Memory B cell (primary cell): ENCODE measurements around the gene UGP2.
A peak's percentile ranks its signal among the peaks of the same experiment; 100 is the strongest.
"Not testable (repeated sequence)": the region's sequence is repeated elsewhere in the genome, so short reads cannot be mapped to it uniquely, and the experiment has no call there.

Experiments
- ATAC-seq: fragments of 150-1000 bp; cut with Tn5 transposase; 2 replicates; pipeline ENCODE4 v1.10.0; 2021; ENCODE audit warnings: low read depth, mild to moderate bottlenecking, moderate library complexity
- DNase-seq, 2 donors: peaks; one replicate each; pipeline ENCODE4 v3.0.0; 2022; ENCODE audit warnings: low spot score in 2 of 2
- H3K27ac Mint-ChIP-seq: one replicate; pipeline ENCODE4 v1.8.0; 2022; ENCODE audit warnings: mild to moderate bottlenecking, moderate library complexity, mixed read lengths
- H3K27me3 Mint-ChIP-seq: one replicate; pipeline ENCODE4 v1.8.0; 2022; ENCODE audit warnings: mixed read lengths
- H3K36me3 Mint-ChIP-seq: one replicate; pipeline ENCODE4 v1.8.0; 2022; ENCODE audit warnings: mild to moderate bottlenecking, mixed read lengths
- H3K4me1 Mint-ChIP-seq: one replicate; pipeline ENCODE4 v1.8.0; 2022; ENCODE audit warnings: mixed read lengths
- H3K4me3 Mint-ChIP-seq: one replicate; pipeline ENCODE4 v1.8.0; 2022; ENCODE audit warnings: mild to moderate bottlenecking, moderate library complexity, mixed read lengths
- H3K9me3 Mint-ChIP-seq: one replicate; pipeline ENCODE4 v1.8.0; 2022; ENCODE audit warnings: mixed read lengths

Gene UGP2

DNA sequence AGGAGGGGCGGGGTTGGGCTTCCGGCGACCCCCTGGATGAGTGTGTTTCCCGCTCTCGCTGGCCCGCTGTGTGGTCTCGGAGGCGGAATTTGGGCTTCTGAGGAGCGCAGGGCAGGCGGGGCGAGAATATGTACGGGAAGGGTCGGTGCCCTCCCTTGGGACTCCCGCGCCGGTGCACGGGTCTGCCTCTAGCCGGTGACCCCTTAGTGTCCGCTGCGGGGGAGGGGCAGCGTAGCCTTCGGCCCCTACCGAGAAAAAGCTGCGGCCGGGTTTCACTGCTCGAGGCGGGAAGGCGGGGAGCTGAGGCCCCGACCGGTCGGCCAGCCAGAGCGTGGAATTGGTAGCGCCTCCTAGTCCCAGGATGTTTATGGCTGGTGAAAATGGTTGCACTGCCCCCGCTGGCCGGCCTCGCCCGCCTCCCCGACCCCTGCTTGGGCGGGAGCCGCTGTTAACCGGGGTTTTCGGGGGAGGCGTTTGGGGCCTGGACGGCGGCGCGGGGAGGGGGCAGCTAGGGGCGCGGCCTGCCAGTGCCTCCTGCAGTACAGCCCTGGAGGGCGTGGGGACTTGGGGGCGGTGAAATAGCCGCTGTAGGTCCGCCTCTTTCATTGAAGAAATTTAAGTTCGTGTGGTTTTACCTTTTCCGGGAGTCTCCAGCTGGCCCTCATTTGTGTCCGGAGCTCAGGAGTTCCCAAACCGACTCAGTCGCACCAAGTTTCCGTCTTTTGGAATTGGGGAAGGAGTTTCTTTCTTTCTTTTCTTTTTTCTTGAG, at the start of gene UGP2:
TSS of gene UGP2 (plus strand) at position 643 of the 769 bp plus-strand sequence. CDS start 290 bp downstream, outside the sequence.
- peaks cover 29% of the 10 kb centered on the region for H3K4me1 Mint-ChIP-seq

DNA sequence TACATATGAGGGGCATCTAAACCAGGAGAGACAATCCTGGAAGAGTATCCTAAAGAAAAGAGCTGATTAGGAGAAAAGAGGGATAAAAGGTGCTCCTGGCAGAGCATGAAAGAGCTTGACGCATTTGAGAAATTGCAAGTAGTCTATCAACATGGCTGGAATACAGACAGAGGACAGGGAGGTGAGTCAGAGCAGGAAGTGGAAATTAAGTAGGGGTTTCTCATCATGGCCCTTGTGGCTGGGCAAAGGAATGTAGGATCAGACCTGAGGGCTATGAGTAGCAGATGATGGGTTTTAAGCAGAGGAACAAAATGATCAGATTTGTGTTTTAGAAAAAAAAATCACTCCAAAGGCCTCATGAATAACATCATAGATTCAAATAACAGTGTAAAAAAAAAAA, 49.2 kb upstream of the UGP2 start:
- Mint-ChIP-seq H3K9me3 (no peaks in the 10 kb centered on the region), H3K27ac (no peak overlapping the region), H3K27me3 (peaks cover 3% of the 10 kb centered on the region), H3K4me3 (no peak overlapping the region), H3K4me1 (no peaks in the 10 kb centered on the region), H3K36me3 (no peaks in the 10 kb centered on the region)
- DNase-seq (no peak), ATAC-seq (no peak)

More for the DNA sequence above, at the start of gene UGP2:
- H3K36me3 Mint-ChIP-seq: peaks cover 3% of the 10 kb centered on the region
- ATAC-seq: peak; percentile 58
- H3K27me3 Mint-ChIP-seq: no peaks in the 10 kb centered on the region
- peak within 1 kb of the TSS; percentile 96 for H3K27ac Mint-ChIP-seq
- no peaks in the 10 kb centered on the region for H3K9me3 Mint-ChIP-seq
- H3K4me3 Mint-ChIP-seq: peak within 1 kb of the TSS; percentile 95
- DNase-seq: peak; percentile 69 to 74

DNA sequence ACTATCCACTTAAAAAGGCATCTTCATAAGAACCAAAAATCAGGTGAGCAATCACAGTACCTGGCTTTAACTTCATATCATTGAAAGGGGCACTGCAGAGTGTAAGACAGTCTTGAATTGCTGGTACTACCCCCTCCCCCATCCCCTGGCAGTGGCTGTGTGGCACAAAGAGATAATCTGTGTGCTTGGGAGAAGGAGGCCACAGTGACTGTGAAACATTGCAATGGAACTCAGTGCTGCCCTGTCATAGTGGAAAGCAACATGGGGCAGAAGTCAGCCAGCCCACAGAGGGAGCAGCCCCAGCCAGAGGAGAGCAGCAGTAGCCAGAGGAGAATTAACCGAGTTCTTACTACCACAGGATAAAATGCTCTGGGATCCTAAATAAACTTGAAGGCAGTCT, 45.3 kb upstream of the UGP2 start:
- ATAC-seq (no peak), DNase-seq (no peak)
- Mint-ChIP-seq H3K4me3 (no peak overlapping the region), H3K4me1 (no peaks in the 10 kb centered on the region), H3K27ac (no peak overlapping the region), H3K9me3 (no peaks in the 10 kb centered on the region), H3K27me3 (peaks cover 4% of the 10 kb centered on the region), H3K36me3 (no peaks in the 10 kb centered on the region)

DNA sequence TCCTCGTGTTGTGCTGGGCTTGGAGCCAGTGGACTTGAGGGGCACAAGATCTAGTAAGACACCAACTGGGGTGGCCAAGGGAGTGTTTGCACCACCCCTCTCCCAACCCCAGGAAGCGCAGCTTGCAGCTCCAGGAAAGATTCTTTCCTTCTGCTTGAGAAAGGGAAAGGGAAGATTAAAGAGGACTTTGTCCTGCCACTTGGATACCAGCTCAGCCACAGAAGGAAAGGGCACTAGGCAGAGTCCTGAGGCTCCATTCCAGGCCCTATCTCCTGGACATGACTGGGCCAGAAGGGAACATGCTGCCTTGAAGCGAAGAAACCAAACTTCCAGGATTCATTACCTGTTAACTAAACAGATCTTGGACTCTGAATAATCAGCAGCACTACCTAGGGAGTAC, 44.9 kb upstream of the UGP2 start:
- ATAC-seq (no peak), DNase-seq (no peak)
- Mint-ChIP-seq H3K27ac (no peak overlapping the region), H3K36me3 (no peaks in the 10 kb centered on the region), H3K4me1 (no peaks in the 10 kb centered on the region), H3K9me3 (no peaks in the 10 kb centered on the region), H3K4me3 (no peak overlapping the region), H3K27me3 (peaks cover 4% of the 10 kb centered on the region)

DNA sequence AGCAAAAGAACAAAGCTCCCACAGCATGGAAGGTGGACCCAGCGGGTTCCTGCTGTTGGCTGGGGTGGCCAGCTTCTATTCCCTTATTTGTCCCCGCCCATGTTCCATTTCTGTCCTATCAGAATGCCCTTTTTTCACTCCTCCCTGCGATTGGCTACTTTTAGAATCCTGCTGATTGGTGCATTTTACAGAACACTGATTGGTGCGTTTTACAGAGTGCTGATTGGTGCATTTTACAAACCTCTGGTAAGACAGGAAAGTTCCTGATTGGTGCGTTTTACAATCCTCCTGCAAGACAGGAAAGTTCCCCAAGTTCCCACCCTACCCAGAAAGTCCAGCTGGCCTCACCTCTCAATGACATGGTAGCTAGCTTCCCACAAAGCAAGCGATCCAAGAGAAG, 40.2 kb upstream of the UGP2 start:
- H3K27ac Mint-ChIP-seq: no peak overlapping the region
- H3K27me3 Mint-ChIP-seq: peaks cover 4% of the 10 kb centered on the region
- DNase-seq (no peak), ATAC-seq (no peak)
- H3K36me3 Mint-ChIP-seq: no peaks in the 10 kb centered on the region
- H3K4me1 Mint-ChIP-seq: no peaks in the 10 kb centered on the region
- no peaks in the 10 kb centered on the region for H3K9me3 Mint-ChIP-seq
- H3K4me3 Mint-ChIP-seq: no peak overlapping the region

DNA sequence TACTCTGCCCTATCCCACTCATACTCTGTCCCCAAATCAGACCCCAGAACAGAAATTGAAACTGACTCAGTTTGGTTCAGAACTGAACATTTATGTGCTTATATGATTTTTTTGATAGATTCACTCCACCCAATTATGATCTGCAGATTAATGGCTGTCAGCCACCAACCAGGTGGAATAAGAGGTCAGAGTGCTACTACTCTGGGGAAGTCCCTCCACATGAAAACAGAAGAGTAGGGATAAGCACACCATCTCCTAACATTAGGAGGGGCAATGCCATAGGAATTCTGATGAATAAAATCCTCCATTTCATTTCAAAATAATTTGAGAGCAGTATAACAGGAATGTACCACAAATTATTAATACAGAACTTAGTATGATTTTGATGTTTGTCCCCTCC, 36.3 kb upstream of the UGP2 start:
- Mint-ChIP-seq H3K4me1 (no peaks in the 10 kb centered on the region), H3K4me3 (no peak overlapping the region), H3K27ac (no peak overlapping the region), H3K27me3 (peaks cover 4% of the 10 kb centered on the region), H3K36me3 (no peaks in the 10 kb centered on the region), H3K9me3 (no peaks in the 10 kb centered on the region)
- DNase-seq: no peak
- no peak for ATAC-seq

DNA sequence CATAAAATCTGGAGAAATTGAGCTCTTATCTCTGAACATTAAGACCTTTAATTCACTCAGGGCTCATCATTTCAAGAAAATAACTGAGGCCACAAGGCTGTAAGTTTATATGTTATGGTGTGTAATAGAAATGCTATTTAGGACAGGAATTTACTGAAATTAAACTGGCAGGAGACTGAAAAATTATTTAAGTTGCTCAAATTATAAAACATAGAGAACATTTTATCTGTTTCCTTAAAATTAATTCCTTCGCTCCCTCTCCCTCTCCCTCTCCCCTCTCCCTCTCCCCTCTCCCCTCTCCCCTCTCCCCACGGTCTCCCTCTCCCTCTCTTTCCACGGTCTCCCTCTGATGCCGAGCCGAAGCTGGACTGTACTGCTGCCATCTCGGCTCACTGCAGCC, 33.7 kb upstream of the UGP2 start:
- H3K4me1 Mint-ChIP-seq, H3K9me3 Mint-ChIP-seq, DNase-seq, H3K4me3 Mint-ChIP-seq, ATAC-seq, H3K27ac Mint-ChIP-seq, H3K36me3 Mint-ChIP-seq, H3K27me3 Mint-ChIP-seq: not testable (repeated sequence)

DNA sequence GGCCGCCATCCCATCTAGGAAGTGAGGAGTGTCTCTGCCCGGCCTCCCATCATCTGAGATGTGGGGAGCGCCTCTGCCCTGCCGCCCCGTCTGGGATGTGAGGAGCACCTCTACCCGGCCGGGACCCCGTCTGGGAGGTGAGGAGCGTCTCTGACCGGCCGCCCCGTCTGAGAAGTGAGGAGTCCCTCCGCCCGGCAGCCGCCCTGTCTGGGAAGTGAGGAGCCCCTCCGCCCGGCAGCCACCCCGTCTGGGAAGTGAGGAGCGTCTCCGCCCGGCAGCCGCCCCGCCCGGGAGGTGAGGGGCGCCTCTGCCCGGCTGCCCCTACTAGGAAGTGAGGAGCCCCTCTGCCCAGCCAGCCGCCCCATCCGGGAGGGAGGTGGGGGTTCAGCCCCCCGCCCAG, 32.8 kb upstream of the UGP2 start:
- not testable (repeated sequence) for H3K4me1 Mint-ChIP-seq, ATAC-seq, H3K4me3 Mint-ChIP-seq, H3K27me3 Mint-ChIP-seq, DNase-seq, H3K36me3 Mint-ChIP-seq, H3K9me3 Mint-ChIP-seq, H3K27ac Mint-ChIP-seq

DNA sequence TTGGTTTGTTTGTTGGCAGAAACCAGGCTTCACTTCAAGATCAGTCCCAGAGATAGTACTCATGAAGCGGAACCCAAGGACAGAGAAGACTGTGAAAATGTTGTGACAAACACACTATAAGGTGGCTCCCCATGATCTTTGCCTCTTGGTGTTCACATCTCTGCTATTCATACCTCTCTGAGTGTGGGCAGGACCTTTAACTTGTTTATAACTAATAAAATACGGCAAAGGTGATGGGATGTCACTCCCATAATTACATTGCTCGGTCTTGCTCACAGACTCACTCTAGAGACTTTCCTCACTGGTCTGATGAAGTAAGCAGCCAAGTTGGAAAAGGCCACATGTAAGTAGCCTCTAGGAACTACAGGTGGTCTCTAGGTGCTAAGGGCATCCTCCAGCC, 30.6 kb upstream of the UGP2 start:
- Mint-ChIP-seq H3K4me3 (no peak overlapping the region), H3K4me1 (no peaks in the 10 kb centered on the region), H3K9me3 (no peaks in the 10 kb centered on the region), H3K27me3 (no peaks in the 10 kb centered on the region), H3K36me3 (no peaks in the 10 kb centered on the region), H3K27ac (no peak overlapping the region)
- ATAC-seq (no peak), DNase-seq (no peak)

DNA sequence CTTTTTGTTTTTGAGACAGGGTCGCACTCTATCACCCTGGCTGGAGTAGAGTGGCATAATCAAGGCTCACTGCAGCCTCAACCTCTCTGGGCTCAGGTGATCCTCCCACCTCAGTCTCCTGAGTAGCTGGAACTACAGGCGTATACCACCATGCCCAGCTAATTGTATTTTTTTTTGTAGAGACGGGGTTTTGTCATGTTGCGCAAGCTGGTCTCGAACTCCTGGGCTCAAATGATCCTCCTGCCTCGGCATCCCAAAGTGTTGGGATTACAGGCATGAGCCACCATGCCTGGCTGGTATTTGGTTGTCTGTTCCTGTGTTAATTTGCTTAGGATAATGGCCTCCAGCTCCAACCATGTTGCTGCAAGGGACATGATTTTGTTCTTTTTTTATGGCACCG, 29.8 kb upstream of the UGP2 start:
- DNase-seq, H3K4me1 Mint-ChIP-seq, H3K9me3 Mint-ChIP-seq, H3K27me3 Mint-ChIP-seq, H3K4me3 Mint-ChIP-seq, ATAC-seq, H3K27ac Mint-ChIP-seq, H3K36me3 Mint-ChIP-seq: not testable (repeated sequence)

DNA sequence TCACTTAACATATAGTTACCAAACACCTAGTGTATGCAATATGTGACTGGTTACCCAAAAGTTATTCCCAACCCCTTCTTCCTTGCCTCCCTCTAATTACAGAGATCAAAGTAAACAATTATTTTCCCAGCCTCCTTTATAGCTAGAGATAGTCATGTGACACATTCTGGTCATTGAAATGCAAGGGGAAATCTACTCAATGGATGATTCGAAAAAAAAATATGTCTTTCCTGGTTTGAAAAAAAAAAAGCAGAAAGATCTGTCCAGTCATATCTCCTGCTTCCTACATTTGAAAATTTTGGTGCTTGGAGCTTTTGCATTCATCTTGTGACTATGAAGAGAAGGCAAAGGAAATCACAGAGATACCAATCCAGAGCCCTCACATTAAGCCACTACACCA, 27.6 kb upstream of the UGP2 start:
- Mint-ChIP-seq H3K4me3 (no peak overlapping the region), H3K4me1 (no peaks in the 10 kb centered on the region), H3K36me3 (no peaks in the 10 kb centered on the region), H3K27ac (no peak overlapping the region), H3K9me3 (no peaks in the 10 kb centered on the region), H3K27me3 (peaks cover 1% of the 10 kb centered on the region)
- DNase-seq (no peak), ATAC-seq (no peak)

DNA sequence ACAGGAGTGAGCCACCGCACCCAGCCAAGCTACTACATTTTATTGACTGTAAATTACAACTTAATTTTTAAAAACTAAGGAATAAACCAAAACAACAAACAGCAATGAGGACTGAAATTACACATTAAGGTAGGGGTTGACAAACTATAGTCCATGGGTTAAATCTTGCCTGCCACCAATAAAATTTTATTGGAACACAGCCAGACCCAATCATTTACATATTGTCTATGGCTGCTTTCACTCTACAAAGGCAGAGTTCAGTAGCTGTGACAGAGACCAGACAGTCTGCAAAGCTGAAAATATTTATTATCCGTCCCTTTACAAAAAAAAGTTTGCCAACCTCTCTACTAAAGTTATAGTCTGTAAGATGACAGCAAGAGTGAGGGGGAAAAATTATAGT, 24.3 kb upstream of the UGP2 start:
- DNase-seq (no peak), ATAC-seq (no peak)
- no peaks in the 10 kb centered on the region for H3K4me1 Mint-ChIP-seq
- no peak overlapping the region for H3K4me3 Mint-ChIP-seq
- H3K36me3 Mint-ChIP-seq: peaks cover 1% of the 10 kb centered on the region
- no peak overlapping the region for H3K27ac Mint-ChIP-seq
- no peaks in the 10 kb centered on the region for H3K9me3 Mint-ChIP-seq
- peaks cover 4% of the 10 kb centered on the region for H3K27me3 Mint-ChIP-seq

DNA sequence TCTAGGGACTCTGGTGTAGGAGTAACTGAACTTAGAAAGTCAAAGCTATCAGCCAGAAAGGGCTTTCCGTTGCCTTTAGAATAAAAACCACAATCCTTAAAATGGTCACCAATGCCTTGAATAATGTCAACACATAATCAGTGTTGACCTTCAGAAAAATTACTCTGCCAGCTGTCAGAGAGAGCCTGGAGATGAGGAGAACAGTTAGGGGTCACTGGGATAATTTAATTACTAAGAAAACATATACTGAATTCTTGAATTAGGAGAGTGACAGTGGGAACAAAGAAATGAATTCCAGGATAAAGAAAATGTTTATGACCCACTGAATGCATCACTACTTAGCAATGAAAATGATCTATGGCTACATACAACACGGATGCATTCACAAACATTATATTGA, 23.4 kb upstream of the UGP2 start:
- DNase-seq (no peak), ATAC-seq (no peak)
- Mint-ChIP-seq H3K27ac (no peak overlapping the region), H3K9me3 (no peaks in the 10 kb centered on the region), H3K36me3 (peaks cover 1% of the 10 kb centered on the region), H3K27me3 (peaks cover 4% of the 10 kb centered on the region), H3K4me3 (no peak overlapping the region), H3K4me1 (no peaks in the 10 kb centered on the region)

DNA sequence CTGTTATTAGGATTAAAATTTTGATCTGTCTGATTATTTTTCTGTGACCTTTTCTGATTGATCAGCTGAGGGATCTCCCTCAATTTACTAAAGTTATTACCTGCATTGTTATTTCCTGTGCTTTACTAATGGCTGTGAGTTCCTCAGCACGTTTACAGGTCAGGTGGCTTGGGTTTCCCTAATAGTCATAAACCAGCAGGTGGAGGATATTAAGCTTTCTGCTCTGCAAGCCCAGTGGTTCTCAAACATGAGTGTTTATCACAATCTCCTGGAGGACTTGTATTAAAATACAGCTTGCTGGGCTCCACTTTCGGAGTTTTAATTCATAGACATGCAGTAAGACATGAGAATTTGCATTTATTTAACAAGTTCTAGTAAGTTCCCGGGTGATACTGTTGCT, 22.4 kb upstream of the UGP2 start:
- H3K27ac Mint-ChIP-seq: no peak overlapping the region
- H3K4me3 Mint-ChIP-seq: no peak overlapping the region
- DNase-seq (no peak), ATAC-seq (no peak)
- H3K9me3 Mint-ChIP-seq: no peaks in the 10 kb centered on the region
- peaks cover 1% of the 10 kb centered on the region for H3K36me3 Mint-ChIP-seq
- H3K27me3 Mint-ChIP-seq: peaks cover 7% of the 10 kb centered on the region
- H3K4me1 Mint-ChIP-seq: no peaks in the 10 kb centered on the region
